ENCODE data around the gene EYS.

The EYS gene

DNA sequence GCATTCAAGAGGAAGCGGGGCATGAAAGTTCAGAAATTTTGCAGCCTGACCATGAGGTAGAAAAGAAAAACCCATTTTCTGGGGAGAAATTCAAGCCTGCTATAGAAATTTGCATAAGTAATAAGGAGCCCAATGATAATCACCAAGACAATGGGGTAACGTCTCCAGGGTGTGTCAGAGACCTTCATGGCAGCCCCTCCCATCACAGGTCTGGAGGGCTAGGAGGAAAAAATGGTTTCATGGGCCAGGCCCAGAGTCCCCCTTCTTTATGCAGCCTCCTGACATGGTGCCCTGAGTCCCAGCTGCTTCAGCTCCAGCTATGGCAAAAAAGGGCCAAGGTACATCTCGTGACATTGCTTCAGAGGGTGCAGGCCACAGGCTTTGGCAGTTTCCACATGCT, 618.5 kb downstream of the EYS start:
- DNase-seq (ENCODE audit: low spot score) = no peak
- TF ChIP-seq, protein P1, sequence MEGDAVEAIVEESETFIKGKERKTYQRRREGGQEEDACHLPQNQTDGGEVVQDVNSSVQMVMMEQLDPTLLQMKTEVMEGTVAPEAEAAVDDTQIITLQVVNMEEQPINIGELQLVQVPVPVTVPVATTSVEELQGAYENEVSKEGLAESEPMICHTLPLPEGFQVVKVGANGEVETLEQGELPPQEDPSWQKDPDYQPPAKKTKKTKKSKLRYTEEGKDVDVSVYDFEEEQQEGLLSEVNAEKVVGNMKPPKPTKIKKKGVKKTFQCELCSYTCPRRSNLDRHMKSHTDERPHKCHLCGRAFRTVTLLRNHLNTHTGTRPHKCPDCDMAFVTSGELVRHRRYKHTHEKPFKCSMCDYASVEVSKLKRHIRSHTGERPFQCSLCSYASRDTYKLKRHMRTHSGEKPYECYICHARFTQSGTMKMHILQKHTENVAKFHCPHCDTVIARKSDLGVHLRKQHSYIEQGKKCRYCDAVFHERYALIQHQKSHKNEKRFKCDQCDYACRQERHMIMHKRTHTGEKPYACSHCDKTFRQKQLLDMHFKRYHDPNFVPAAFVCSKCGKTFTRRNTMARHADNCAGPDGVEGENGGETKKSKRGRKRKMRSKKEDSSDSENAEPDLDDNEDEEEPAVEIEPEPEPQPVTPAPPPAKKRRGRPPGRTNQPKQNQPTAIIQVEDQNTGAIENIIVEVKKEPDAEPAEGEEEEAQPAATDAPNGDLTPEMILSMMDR (IDR thresholded peaks at IDR 0.05; ENCODE audit: extremely low read depth, insufficient read depth, missing control alignments) = no peak
- in situ Hi-C loops (cut with MboI; ENCODE audit: low pct_unique_long_range_greater_than_20kb, low sequenced_read_pairs, unreplicated experiment) = no loop called here

DNA sequence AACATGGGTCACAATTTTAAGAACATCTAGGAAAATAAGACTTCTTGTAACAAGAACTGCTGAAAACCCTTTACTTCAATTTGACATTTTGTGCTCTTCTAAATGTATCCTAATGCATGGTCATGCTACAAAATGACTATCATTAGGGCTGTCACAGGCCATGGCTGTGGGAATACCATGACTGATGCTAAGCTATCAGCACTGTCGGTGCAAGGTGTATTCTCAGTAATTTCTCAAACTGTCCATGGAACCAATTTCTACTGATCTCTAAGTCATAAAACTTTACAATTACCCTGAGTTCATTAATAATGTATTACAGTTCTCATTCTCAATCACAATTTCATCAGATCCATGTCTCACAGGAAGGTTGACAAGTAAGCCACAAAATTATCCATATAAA, 625.3 kb downstream of the EYS start:
- no peak for DNase-seq (ENCODE audit: low spot score)
- in situ Hi-C loops (cut with MboI; ENCODE audit: low pct_unique_long_range_greater_than_20kb, low sequenced_read_pairs, unreplicated experiment) = no loop called here
- TF ChIP-seq, protein P1 (IDR thresholded peaks at IDR 0.05; ENCODE audit: extremely low read depth, insufficient read depth, missing control alignments) = no peak

DNA sequence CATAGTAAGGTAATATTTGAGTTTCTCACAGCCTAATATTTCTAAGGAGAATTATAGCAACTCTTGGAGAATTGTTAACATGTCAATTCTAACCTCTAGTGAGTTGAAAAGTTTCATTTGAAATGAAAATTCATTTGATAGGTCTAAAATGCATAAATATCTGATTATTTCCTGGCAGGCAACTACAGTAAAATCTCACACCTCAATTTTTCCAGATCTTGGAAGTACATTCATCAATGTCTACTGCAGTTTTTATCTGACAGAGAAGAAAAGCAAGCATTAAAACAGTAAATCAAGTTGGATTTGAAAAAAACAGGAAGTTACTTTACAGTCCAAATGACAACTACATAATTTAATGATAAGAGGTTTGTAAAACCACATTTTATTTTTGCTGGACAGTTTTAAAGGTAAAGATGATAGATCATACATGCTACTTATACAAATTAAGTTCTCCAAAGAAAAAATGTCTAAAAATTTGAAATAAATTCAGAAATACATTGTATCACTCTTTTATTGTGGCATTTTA, 631.3 kb downstream of the EYS start:
- in situ Hi-C loops (cut with MboI; ENCODE audit: low pct_unique_long_range_greater_than_20kb, low sequenced_read_pairs, unreplicated experiment) = no loop called here
- DNase-seq (ENCODE audit: low spot score) = no peak
- TF ChIP-seq, protein P1 (IDR thresholded peaks at IDR 0.05; ENCODE audit: extremely low read depth, insufficient read depth, missing control alignments) = no peak

DNA sequence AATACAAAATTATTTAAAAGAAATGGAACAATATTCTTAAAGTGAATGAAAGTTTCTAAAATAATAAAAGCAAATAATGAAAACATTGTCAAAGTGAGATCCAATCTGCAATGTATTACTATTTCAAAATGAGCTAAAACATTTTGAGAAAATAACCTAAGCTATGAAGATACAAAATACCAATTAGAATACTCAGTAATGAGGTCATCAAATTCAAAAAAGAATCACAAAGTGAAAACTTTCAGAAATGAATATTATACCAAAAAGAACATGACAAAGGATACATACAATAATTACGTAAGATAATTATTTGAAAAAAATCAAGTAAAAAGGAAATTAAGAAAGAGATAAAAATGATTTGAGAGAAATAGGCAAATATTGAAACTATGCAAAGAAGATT, 634.5 kb downstream of the EYS start:
- in situ Hi-C loops (cut with MboI; ENCODE audit: low pct_unique_long_range_greater_than_20kb, low sequenced_read_pairs, unreplicated experiment) = no loop called here
- TF ChIP-seq, protein P1 (IDR thresholded peaks at IDR 0.05; ENCODE audit: extremely low read depth, insufficient read depth, missing control alignments) = no peak
- no peak for DNase-seq (ENCODE audit: low spot score)

DNA sequence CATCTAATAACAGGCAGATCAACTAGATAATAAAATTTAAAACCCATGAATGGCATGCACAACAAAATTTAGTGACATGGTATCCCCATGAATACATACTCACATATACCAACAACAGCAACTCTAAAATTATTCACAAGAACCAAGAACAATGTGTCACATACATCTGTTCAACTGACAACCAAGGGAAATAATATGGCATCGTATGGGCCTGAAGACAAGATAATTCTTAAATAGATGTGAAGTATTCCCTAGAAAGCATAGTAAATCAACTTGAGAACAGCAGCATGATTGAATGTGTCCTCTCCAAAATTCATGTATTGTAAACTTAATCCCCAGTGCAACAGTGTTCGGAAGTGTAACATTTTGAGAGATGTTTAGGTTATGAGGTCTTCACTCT, 635.5 kb downstream of the EYS start:
- TF ChIP-seq, protein P1 (IDR thresholded peaks at IDR 0.05; ENCODE audit: extremely low read depth, insufficient read depth, missing control alignments) = no peak
- no peak for DNase-seq (ENCODE audit: low spot score)
- in situ Hi-C loops (cut with MboI; ENCODE audit: low pct_unique_long_range_greater_than_20kb, low sequenced_read_pairs, unreplicated experiment) = no loop called here

DNA sequence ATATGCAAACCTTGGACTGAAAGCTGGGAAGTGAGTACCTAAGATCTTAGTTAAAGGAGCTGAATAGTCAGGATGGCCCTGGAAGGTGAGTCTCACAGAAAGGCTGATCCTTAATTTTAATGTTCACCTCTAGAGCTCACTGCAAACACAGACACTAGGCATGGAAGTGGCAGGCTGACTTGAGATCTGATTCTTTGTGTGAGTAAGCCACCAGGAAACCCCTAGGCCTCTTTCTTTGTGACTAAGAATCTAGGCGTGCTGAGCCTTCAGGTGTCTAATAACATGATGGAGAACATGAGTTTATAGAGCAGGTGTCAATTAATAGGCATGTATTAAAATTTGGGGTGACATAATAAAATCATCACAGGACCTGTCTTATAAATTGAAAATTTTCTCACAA, 642.2 kb downstream of the EYS start:
- TF ChIP-seq, protein P1 (IDR thresholded peaks at IDR 0.05; ENCODE audit: extremely low read depth, insufficient read depth, missing control alignments) = no peak
- in situ Hi-C loops (cut with MboI; ENCODE audit: low pct_unique_long_range_greater_than_20kb, low sequenced_read_pairs, unreplicated experiment) = no loop called here
- no peak for DNase-seq (ENCODE audit: low spot score)

DNA sequence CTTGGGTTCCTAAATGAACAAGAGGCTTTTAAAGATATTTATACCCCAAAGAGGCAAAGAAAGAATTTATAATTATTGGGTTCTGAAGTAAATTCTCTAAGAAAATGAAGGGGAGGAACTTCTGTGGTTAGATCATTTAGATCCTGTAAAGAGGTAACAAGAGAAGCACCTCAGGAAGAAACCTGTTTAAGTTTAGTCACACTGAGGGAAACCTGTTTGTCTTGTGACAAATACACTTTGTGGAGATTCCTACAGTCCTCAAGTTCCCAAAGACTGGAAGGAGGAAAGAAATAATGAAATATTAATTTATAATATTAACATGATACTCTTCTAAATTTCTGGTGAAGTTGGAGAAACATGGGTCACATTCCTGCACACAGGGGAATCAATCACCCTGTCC, 647.5 kb downstream of the EYS start:
- in situ Hi-C loops (cut with MboI; ENCODE audit: low pct_unique_long_range_greater_than_20kb, low sequenced_read_pairs, unreplicated experiment) = no loop called here

More for the DNA sequence above, 647.5 kb downstream of the EYS start:
- TF ChIP-seq, protein P1 (IDR thresholded peaks at IDR 0.05; ENCODE audit: extremely low read depth, insufficient read depth, missing control alignments) = no peak
- no peak for DNase-seq (ENCODE audit: low spot score)
